Neural progenitor cell (in vitro differentiated cells): ENCODE measurements around the gene PTK6. TPM values are rescaled to one million over a fixed set of nuclear protein-coding genes. Genes with fewer than 3 reads are reported as not detected.

ENCODE experiments used
- DNase-seq: peaks from one replicate; pipeline ENCODE4 v3.0.0-alpha.2; 2016; ENCODE audit warnings: low spot score
- H2AFZ ChIP-seq: fragments of 200-600 bp; sonication (generic); replicated peaks from 2 replicates; pipeline ENCODE4 v1.6.1; 2016; ENCODE audit warnings: antibody characterized with exemption
- H3F3A ChIP-seq: fragments of 200-600 bp; sonication (generic); 2 replicates; pipeline ENCODE4 v1.6.1; 2016; ENCODE audit warnings: antibody characterized with exemption, low read depth
- H3K27ac ChIP-seq: fragments of 200-600 bp; sonication (generic); 2 replicates; pipeline ENCODE4 v1.5.1; 2016; ENCODE audit warnings: mild to moderate bottlenecking
- H3K27me3 ChIP-seq: fragments of 200-600 bp; sonication (generic); 2 replicates; pipeline ENCODE4 v1.6.1; 2016; ENCODE audit warnings: mild to moderate bottlenecking, moderate library complexity
- H3K36me3 ChIP-seq: fragments of 200-600 bp; sonication (generic); 2 replicates; pipeline ENCODE4 v1.5.1; 2016
- H3K4me1 ChIP-seq: fragments of 200-600 bp; sonication (generic); 2 replicates; pipeline ENCODE4 v1.6.1; 2016; ENCODE audit warnings: mixed run types
- H3K4me2 ChIP-seq: fragments of 200-600 bp; sonication (generic); 2 replicates; pipeline ENCODE4 v1.6.1; 2016
- H3K4me3 ChIP-seq: fragments of 200-600 bp; sonication (generic); 2 replicates; pipeline ENCODE4 v1.5.1; 2016
- H3K79me2 ChIP-seq: fragments of 200-600 bp; sonication (generic); 2 replicates; pipeline ENCODE4 v1.6.1; 2016; ENCODE audit warnings: low read depth
- H3K9ac ChIP-seq: fragments of 200-600 bp; sonication (generic); 2 replicates; pipeline ENCODE4 v1.6.1; 2016
- H3K9me3 ChIP-seq: fragments of 200-600 bp; sonication (generic); 2 replicates; pipeline ENCODE4 v1.5.1; 2016; ENCODE audit warnings: low read depth
- H4K20me1 ChIP-seq: fragments of 200-600 bp; sonication (generic); 2 replicates; pipeline ENCODE4 v1.6.1; 2016; ENCODE audit warnings: low read depth
- H3K27ac Mint-ChIP-seq: 3 replicates; pipeline ENCODE4 v1.8.0; 2021; ENCODE audit warnings: mixed read lengths
- H3K27me3 Mint-ChIP-seq: 2 replicates; pipeline ENCODE4 v1.8.0; 2022; ENCODE audit warnings: low read depth, mild to moderate bottlenecking, inconsistent platforms, moderate library complexity, mixed read lengths; ENCODE audit not compliant: insufficient read depth
- H3K36me3 Mint-ChIP-seq: 3 replicates; pipeline ENCODE4 v1.8.0; 2021; ENCODE audit warnings: mixed read lengths
- H3K4me1 Mint-ChIP-seq: 3 replicates; pipeline ENCODE4 v1.8.0; 2021; ENCODE audit warnings: mixed read lengths
- H3K4me3 Mint-ChIP-seq: 3 replicates; pipeline ENCODE4 v1.8.0; 2021; ENCODE audit warnings: mild to moderate bottlenecking, moderate library complexity, mixed read lengths
- H3K9me3 Mint-ChIP-seq: 3 replicates; pipeline ENCODE4 v1.8.0; 2020; ENCODE audit warnings: mixed read lengths
- CTCF ChIP-seq: fragments of 200-600 bp; sonication (generic); IDR thresholded peaks from 2 replicates; pipeline ENCODE4 v1.5.1; 2017; ENCODE audit warnings: antibody characterized with exemption, mild to moderate bottlenecking
- EZH2 ChIP-seq: fragments of 200-600 bp; sonication (generic); IDR thresholded peaks from 2 replicates; pipeline ENCODE4 v1.6.1; 2017; ENCODE audit warnings: antibody characterized with exemption, mild to moderate bottlenecking, moderate library complexity
- EZH2phosphoT487 ChIP-seq: fragments of 200-600 bp; sonication (generic); IDR thresholded peaks from 2 replicates; pipeline ENCODE4 v1.6.1; 2017; ENCODE audit warnings: antibody characterized with exemption
- total RNA-seq: library from RNA; depleted of rRNA; stranded (reverse); fragments of >200 nt; gene quantifications from 2 replicates; pipeline ENCODE4 v1.2.3, GENCODE V29; 2015; ENCODE audit warnings: low replicate concordance

Gene PTK6
- total RNA-seq, 1 donor from 2014 or later: not detected

- peaks cover 6% of the 10 kb centered on the region for H3K4me1 Mint-ChIP-seq
- Histone ChIP-seq H3K27me3 (no peaks in the 10 kb centered on the region), H3K9me3 (no peaks in the 10 kb centered on the region), H3K4me2 (peak overlapping the region; percentile 71), H3K4me3 (peak overlapping the region; percentile 42), H2AFZ (peak overlapping the region; percentile 70), H3K36me3 (no peaks in the 10 kb centered on the region), H3K9ac (no peak overlapping the region), H4K20me1 (no peaks in the 10 kb centered on the region), H3K79me2 (no peaks in the 10 kb centered on the region), H3F3A (peaks cover 3% of the 10 kb centered on the region), H3K4me1 (no peaks in the 10 kb centered on the region), H3K27ac (no peak overlapping the region)
- no peaks in the 10 kb centered on the region for H3K36me3 Mint-ChIP-seq
- H3K27me3 Mint-ChIP-seq: no peaks in the 10 kb centered on the region
- no peaks in the 10 kb centered on the region for H3K9me3 Mint-ChIP-seq
- no peak overlapping the region for H3K27ac Mint-ChIP-seq
- no peak overlapping the region for H3K4me3 Mint-ChIP-seq
- DNase-seq: peak; percentile 95
- TF ChIP-seq CTCF (peak; percentile 72), EZH2 (no peak), EZH2phosphoT487 (no peak)
These were observed 488 bp upstream of the PTK6 start for GRCh38 chr20:63537525-63538203.

GRCh38 chr20:63536241-63536977 is 767 bp downstream of the PTK6 start:
- Histone ChIP-seq H2AFZ (no peak overlapping the region), H3K79me2 (no peaks in the 10 kb centered on the region), H4K20me1 (no peaks in the 10 kb centered on the region), H3K27ac (no peak overlapping the region), H3K4me2 (no peak overlapping the region), H3K27me3 (no peaks in the 10 kb centered on the region), H3K9me3 (no peaks in the 10 kb centered on the region), H3K4me1 (no peaks in the 10 kb centered on the region), H3K4me3 (no peak overlapping the region), H3K36me3 (no peaks in the 10 kb centered on the region), H3K9ac (no peak overlapping the region), H3F3A (peaks cover 3% of the 10 kb centered on the region)
- TF ChIP-seq EZH2 (no peak), CTCF (no peak), EZH2phosphoT487 (no peak)
- peaks cover 10% of the 10 kb centered on the region for H3K4me1 Mint-ChIP-seq
- no peaks in the 10 kb centered on the region for H3K9me3 Mint-ChIP-seq
- DNase-seq: no peak
- no peak overlapping the region for H3K4me3 Mint-ChIP-seq
- H3K27ac Mint-ChIP-seq: no peak overlapping the region
- H3K27me3 Mint-ChIP-seq: peaks cover 4% of the 10 kb centered on the region
- H3K36me3 Mint-ChIP-seq: no peaks in the 10 kb centered on the region

GRCh38 chr20:63534831-63535651 is 2.1 kb downstream of the PTK6 start:
- no peak overlapping the region for H2AFZ ChIP-seq
- H3K27me3 Mint-ChIP-seq: peaks cover 4% of the 10 kb centered on the region
- no peaks in the 10 kb centered on the region for H3K4me1 ChIP-seq
- H3K79me2 ChIP-seq: no peaks in the 10 kb centered on the region
- no peak overlapping the region for H3K27ac ChIP-seq
- no peaks in the 10 kb centered on the region for H3K36me3 Mint-ChIP-seq
- H3K9me3 Mint-ChIP-seq: no peaks in the 10 kb centered on the region
- H3K9me3 ChIP-seq: no peaks in the 10 kb centered on the region
- no peak for DNase-seq
- no peaks in the 10 kb centered on the region for H3K36me3 ChIP-seq
- H3K4me1 Mint-ChIP-seq: peaks cover 10% of the 10 kb centered on the region
- H3K27ac Mint-ChIP-seq: no peak overlapping the region
- H3K9ac ChIP-seq: no peak overlapping the region
- peaks cover 3% of the 10 kb centered on the region for H3F3A ChIP-seq
- H4K20me1 ChIP-seq: no peaks in the 10 kb centered on the region
- no peak overlapping the region for H3K4me3 ChIP-seq
- no peaks in the 10 kb centered on the region for H3K27me3 ChIP-seq
- TF ChIP-seq EZH2 (no peak), EZH2phosphoT487 (no peak), CTCF (no peak)
- no peak overlapping the region for H3K4me3 Mint-ChIP-seq
- no peak overlapping the region for H3K4me2 ChIP-seq
